Hypothalamus (tissue), 51 donors: ENCODE results near the gene ARHGEF19.
"Not testable (repeated sequence)": the region's sequence is repeated elsewhere in the genome, so short reads cannot be mapped to it uniquely, and the experiment has no call there.

Experiments used
- DNase-seq, 51 donors: peaks; one replicate each; lab custom pipeline; 2025; lab: John Stamatoyannopoulos, UW

ARHGEF19 gene

DNA sequence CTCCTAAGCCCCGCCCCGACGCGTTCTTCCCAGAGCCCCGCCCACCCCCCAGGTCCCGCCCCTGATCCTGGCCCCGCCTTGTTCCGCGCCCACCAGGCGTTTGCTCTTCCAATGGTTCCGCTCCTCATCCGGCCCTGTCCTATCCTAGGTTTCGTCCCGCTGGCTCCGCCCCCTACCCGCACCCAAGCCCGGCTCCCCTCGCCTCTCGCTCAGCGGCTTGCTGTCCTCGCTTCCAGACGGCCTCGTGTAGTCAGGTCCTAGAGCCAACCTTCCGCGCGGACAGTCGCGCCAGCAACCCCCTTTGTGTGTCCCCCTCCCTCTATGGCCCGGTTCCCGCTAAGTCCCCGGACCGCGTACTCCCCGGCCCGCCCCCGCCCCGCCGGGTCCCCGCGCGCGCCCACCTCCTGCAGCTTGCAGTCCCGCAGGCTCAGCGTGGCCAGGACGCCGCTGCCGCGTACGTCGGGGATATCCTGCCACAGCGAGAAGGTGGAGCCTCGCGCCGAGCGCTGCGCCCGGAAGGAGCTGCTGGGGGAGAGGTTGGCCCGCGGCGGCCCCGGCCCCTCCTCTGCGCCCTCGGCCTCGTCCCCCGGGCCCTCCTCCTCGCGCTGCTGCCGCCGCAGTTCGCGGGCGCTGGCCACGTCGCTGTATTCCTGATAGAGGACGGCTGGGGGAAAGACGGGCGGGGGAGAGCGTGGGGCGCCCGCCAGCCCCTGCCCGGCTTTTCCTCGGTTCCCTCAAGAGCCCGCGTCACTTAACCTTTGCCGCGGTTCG is 5.7 kb downstream of the ARHGEF19 start:
- peak; percentile 20 to 95 (median 83) for DNase-seq

DNA sequence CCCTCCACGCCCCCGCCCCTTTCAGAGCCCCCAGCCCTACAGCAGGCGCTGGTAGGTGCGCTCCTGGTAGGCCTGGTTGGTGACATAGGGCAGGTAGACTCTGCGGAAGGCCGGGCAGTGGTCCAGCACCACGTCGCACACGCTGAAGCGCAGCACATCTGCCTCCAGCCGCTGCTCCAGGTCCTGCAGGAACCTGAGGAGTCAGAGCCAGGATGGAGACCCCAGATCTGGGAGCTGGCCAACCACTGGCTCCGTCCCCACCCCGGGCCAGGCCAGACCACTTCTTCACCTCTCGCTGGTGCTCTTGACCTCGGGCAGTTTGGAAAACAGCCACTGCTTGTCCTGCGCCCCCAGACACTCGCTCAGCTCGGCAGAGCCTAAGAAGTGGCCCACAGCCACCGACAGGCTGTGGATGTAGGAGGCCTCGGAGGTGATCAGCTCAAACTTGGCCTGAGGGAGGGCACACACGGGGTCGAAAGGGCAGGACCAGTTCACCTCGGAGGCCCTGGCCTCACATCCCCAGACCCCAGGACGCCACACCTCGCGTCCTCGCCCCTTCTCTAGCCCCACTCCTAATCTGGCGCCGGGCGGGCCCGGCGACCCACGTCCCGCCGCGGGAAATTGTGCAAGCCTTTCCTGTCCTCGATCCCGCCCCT is 6.4 kb downstream of the ARHGEF19 start:
- DNase-seq: peak in 3 of 51 donors; percentile 11 to 43 (median 42)

- no peak for DNase-seq
These were observed 7.1 kb downstream of the ARHGEF19 start for GRCh38 chr1:16205334-16205671.

DNA sequence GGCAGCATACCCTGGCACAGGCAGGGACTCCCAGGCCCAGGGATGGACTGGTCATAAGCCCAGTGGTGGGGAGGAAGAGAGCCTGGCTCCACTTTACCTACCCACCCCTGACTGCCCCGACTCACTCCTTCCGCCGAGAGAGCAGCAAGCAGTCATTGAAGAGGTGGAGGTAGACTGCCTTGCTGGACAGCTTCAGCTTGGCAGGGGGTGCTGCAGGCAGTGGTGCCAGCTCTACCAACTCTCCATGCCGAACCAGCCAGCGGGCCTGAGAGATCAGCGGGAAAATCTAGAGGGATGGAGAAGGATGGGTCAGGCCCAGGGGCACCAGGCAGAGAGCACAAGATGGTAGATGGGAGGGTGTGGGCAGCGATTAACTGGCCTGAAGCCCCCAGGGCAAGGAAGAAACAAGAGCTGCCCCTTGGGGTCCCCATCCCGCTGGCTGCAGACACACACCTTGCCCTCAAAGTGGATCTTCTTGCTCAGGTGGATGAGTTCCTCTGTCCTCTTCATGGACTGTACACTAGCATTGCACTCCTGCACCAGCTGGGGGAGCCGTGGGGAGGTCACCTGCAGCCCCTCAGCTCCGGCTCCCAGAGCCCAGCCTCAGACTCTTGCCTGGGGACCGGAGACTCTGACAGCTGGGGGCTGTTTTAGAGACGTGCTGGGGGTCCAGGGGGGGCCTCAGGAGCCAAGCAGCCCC is 7.7 kb downstream of the ARHGEF19 start:
- no peak for DNase-seq

- no peak for DNase-seq
These were observed 8.2 kb downstream of the ARHGEF19 start for GRCh38 chr1:16204216-16204615.

DNA sequence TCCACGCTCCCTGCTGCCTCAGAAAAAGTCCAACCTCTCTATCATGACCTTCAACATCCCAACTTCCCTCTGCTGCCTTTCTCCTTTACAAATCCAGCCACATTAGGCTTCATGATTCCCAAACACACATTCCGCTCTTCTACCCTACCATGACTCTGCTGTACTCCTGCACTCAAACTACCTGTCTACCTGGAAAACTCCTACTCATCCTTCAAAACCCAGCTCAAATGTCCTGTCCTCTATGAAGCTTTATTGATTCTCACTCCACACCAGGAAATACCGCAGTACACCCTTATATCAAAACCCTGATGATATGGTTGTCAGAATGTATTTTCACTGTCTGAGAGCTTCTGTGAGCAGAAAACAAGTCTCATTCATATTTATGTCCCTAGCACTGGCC is 8.9 kb downstream of the ARHGEF19 start:
- no peak for DNase-seq

GRCh38 chr1:16202281-16203210 is 9.9 kb downstream of the ARHGEF19 start:
- no peak for DNase-seq

DNA sequence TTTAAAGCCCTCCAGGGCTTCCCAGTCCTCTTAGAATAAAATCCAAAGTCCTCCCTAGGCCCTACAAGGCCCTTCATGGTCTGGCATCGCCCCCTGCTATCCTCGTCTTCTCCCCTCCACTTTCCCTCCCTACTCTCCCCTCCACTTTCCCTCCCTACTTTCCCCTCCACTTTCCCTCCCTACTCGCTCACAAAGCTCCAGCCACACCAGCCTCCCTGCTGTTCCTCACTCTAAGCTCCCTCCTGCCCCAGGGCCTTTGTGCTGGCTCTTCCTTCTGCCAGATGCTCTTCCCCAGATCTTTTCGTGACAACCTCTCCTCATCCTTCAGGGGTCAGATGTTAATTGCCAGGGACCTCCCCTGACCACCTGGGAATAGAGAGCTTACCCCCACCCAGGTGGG is 12.8 kb downstream of the ARHGEF19 start:
- DNase-seq: no peak

- DNase-seq: no peak
These were observed 13.3 kb downstream of the ARHGEF19 start for GRCh38 chr1:16199157-16199501.

GRCh38 chr1:16198444-16199156 is 13.9 kb downstream of the ARHGEF19 start:
- no peak for DNase-seq

DNA sequence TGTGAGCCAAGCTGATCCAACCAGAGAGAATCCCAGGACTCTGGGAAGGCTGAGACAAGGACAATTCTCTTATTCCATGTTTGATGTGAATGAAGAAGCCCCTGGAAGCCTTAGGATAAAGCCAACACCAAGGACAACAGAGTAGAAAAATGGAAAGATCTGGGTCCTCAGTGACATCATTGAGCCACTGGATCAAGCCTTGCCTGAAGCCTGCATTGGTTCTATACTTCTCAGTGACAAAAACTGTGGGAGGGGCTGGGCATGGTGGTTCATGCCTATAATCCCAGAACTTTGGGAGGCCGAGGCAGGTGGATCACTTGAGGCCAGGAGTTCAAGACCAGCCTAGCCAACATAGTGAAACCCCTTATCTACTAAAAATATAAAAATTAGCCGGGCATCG is 15.6 kb downstream of the ARHGEF19 start:
- no peak for DNase-seq

DNA sequence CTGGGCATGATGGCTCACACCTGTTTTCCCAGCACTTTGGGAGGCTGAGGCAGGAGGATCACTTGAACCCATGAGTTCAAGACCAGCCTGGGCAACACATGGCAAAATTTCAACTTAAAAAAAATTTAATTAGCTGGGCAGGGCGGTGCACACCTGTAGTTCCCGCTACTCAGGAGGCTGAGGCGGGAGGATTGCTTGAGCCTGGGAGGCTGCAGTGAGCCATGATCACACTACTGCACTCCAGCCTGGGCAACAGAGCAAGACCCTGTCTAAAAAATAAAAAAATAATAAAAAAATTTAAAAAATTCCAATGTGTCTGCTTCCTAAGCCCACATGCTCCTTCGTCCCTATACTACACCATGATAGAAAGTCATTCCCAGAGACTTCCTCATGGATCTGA is 16.3 kb downstream of the ARHGEF19 start:
- not testable (repeated sequence) for DNase-seq

DNA sequence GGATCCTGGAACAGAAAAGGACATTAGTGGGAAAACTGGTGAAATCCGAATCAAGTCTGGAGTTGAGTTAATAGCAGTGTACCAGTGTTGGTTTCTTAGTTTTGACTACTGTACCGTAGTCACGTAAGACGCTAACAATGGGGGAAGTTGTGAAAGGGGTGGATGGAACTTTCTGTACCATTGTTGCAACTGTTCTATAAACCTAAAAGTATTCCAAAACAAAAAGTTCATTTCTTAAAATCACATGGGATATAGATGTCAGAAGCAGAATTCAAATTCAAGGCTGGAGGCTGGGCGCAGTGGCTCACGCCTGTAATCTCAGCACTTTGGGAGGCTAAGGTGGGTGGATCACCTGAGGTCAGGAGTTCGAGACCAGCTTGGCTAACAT is 16.9 kb downstream of the ARHGEF19 start:
- no peak for DNase-seq

- peak in 2 of 51 donors; percentile 13 to 15 for DNase-seq
These were observed 20.4 kb downstream of the ARHGEF19 start for GRCh38 chr1:16191916-16192546.

DNA sequence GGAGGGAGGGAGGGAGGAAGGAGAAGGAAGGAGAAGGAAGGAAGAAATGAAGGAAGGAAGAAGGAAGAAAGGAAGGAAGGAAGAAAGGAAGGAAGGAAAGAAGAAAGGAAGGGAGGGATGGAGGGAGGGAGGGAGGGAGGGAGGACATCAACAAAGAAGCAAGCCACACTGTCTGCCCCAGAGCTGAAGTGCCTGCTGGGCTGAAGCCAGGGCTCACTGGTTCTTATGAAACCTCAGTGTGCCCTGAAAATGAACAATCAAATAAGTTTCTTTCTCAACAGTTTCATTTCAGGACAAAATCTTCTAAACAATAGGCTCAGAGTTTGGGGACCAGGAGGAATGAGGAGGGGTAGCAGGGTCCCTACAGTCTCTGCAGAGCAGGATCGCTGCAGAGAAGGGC is 21.1 kb downstream of the ARHGEF19 start:
- DNase-seq: peak in 2 of 51 donors; percentile 11 to 12

DNA sequence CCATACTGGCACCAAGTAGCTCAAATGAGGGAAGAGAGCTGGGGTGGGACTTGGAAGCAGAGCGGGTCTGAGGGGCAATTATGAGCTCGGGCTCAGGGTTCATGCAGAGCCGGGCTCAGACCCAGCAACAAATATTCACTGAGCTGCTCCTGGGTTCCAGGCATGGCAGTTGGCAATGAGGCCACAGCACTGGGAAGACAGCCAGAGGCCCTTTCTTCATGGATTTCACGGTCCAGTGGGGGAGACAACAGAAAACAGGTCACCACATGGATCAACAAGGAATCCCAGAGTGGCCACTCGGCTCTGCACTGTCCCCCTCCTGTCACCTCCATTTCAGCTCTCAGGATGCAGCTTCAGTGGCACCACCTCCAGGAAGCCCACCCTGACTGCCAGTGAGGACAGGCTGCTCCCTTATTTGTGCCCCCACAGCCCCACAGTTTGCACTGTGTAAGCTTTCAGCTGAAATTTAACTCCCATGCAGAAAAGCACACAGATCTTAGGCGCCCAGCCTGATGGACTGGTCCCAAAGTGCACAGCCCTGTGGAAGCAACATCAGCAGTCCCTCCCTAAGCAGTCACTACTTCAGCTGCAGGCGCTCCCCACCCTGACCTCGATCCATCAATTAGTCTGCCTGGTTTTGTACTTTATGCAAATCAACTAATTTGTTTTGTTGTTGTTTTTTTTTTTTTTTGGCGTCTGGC is 22.4 kb downstream of the ARHGEF19 start:
- DNase-seq: peak in 39 of 51 donors; percentile 11 to 83 (median 59)

DNA sequence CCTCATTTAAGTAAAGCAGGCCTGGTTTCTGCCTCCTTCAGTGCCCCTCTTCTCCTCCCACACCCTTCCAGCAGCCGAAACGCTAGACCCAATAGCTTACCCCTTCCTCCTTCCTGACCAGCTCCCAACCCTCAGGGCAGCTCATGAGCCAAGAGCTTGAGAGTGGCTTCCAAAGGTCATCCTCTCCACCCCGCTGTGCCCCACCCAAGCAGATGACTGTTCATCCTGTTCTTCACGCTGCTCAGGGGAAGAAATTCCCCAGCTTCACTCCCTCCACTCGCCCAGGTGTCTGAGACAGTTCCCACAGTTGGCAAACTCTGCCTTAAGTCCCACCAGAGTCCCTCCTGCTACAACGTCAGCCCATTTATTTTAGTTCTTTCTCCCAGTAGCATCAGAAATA is 23.4 kb downstream of the ARHGEF19 start:
- no peak for DNase-seq

- DNase-seq: peak in 41 of 51 donors; percentile 10 to 75 (median 41)
These were observed 24.6 kb downstream of the ARHGEF19 start for GRCh38 chr1:16187748-16188401.
